ENCODE results near the gene GRM8.

The GRM8 gene

DNA sequence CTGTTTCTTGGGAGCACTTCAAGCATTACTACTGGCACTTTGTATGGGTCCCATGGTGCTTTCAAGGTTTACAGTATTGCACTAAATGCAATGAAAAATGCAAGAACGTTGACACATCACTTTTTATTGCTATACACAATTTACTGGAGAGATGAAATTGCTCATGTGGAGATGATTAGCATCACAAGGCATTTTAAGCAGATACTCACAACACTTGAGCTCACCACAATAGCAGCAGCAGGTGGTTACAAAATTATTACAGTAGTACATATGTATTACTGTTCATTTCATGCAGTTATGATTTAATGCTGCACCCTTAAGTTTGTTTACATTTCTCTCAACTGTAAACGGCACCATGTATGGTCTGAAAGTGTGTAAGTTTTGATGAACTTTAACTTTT lies 537.7 kb downstream of the GRM8 start:
- H3K36me3 ChIP-seq (ENCODE audit: insufficient read depth, low read length) = no peaks in the 10 kb centered on the region
- no peaks in the 10 kb centered on the region for H3K9me3 ChIP-seq (ENCODE audit: low read length)
- H3K4me1 ChIP-seq (ENCODE audit: insufficient read depth, low read length) = no peaks in the 10 kb centered on the region
- no peak overlapping the region for H3K27ac ChIP-seq (ENCODE audit: low read depth, low read length)
- H3K4me3 ChIP-seq (ENCODE audit: low read depth in 1 of 2, low read length in 2 of 2) = no peak overlapping the region
- H3K27me3 ChIP-seq (ENCODE audit: control insufficient read depth in 1 of 2, insufficient read depth in 2 of 2, low read length in 2 of 2) = no peaks in the 10 kb centered on the region
- no peak overlapping the region for H3K9ac ChIP-seq (ENCODE audit: low read length)

DNA sequence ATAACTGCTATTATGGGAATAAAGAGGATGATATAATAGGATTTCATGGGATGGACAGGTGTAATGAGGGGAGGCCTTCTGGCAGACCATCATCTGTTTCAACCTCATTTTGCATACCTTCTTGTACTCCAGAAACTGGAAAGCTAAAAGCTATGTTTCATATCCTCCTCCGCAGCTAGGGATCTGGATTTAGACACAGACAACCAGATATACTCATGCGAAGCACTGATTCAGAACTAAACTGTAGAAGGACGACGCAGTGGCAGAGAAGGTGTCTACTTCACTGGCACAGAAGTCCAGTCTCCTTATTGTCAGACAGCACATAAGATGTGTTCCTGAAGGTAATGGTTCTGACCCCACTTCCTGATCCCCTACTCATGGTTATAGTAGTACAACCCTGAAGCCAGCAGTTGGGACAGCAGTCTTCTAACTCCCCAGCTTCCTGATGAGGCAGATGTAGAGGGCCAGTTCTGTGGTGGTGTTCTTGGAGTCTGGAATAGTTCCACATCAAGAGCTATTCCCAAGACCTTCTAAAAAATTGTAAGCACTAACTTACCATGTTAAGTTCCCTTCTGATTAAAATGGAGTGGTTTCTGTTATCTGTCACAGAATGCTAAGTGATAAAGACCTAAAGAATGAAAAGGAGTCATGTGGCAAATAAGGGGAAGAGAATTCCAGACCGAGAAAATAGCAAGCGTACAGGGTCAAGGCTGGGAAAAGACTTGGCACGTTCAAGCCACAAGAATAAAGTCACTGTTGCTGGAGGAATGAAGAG lies 550.3 kb downstream of the GRM8 start:
- no peak overlapping the region for H3K4me3 ChIP-seq (ENCODE audit: low read depth in 1 of 2, low read length in 2 of 2)
- no peak overlapping the region for H3K9ac ChIP-seq (ENCODE audit: low read length)
- H3K27me3 ChIP-seq (ENCODE audit: control insufficient read depth in 1 of 2, insufficient read depth in 2 of 2, low read length in 2 of 2) = no peaks in the 10 kb centered on the region
- H3K9me3 ChIP-seq (ENCODE audit: low read length) = no peaks in the 10 kb centered on the region
- H3K27ac ChIP-seq (ENCODE audit: low read depth, low read length) = no peak overlapping the region
- no peaks in the 10 kb centered on the region for H3K4me1 ChIP-seq (ENCODE audit: insufficient read depth, low read length)
- no peaks in the 10 kb centered on the region for H3K36me3 ChIP-seq (ENCODE audit: insufficient read depth, low read length)

DNA sequence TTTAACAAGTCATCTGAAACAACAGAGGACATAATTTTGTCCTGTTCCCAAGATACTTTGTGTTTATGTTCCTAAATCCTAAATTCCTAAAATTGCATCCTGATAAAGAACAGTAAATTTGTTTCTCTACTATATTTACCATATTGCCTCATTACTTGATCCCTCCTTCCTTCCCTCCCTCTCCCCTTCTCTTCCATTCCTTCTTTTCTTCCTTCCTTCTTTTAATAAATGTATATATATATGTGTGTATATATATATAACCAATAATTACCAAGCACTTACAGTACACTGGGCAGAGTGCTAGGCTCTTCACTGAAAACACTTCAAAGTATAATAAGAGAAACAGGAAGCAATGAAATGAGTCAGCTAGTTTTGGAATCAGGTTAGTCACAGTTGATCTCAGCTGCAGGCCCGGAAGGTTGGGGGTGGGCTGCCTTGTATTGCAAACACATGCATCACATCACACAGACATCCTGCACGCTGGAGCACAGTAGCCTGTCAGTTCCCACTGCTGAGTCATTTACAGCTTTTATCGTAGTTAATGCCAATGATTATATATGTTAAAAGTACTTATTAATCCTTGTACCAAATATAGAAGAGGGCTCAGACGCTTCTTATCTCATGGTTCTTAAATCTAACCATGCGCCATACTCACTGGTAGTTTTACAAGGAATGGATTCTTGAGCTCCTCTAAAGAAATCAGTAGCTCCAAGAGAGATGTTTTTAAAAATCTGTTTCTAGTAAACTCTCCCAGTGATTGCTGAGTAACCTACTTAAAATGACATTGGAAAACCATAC lies 551.7 kb downstream of the GRM8 start:
- Histone ChIP-seq H3K27me3 (ENCODE audit: control insufficient read depth in 1 of 2, insufficient read depth in 2 of 2, low read length in 2 of 2) (no peaks in the 10 kb centered on the region), H3K4me3 (ENCODE audit: low read depth in 1 of 2, low read length in 2 of 2) (no peak overlapping the region), H3K4me1 (ENCODE audit: insufficient read depth, low read length) (no peaks in the 10 kb centered on the region), H3K9ac (ENCODE audit: low read length) (no peak overlapping the region), H3K27ac (ENCODE audit: low read depth, low read length) (no peak overlapping the region), H3K36me3 (ENCODE audit: insufficient read depth, low read length) (no peaks in the 10 kb centered on the region), H3K9me3 (ENCODE audit: low read length) (no peaks in the 10 kb centered on the region)

DNA sequence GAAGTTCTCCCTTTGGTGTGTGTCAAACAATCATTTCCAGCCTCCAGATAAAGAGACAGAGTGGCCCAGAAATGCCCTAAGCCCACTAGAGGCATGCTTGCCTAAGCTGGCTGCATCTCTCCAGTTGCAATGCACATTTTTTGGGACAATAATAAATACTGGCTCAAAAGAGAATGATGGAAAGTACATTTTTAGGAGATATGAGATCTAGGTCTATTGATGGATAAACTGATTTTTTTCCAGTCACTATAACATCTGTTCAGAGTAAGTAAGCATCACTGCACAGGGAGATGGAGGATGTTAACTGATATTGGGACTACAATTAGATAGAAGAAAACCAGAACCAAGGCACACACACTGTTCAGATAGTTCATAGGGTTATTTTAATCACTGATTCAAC lies 553.0 kb downstream of the GRM8 start:
- Histone ChIP-seq H3K9ac (ENCODE audit: low read length) (no peak overlapping the region), H3K36me3 (ENCODE audit: insufficient read depth, low read length) (no peaks in the 10 kb centered on the region), H3K27me3 (ENCODE audit: control insufficient read depth in 1 of 2, insufficient read depth in 2 of 2, low read length in 2 of 2) (no peaks in the 10 kb centered on the region), H3K27ac (ENCODE audit: low read depth, low read length) (no peak overlapping the region), H3K9me3 (ENCODE audit: low read length) (no peaks in the 10 kb centered on the region), H3K4me1 (ENCODE audit: insufficient read depth, low read length) (no peaks in the 10 kb centered on the region), H3K4me3 (ENCODE audit: low read depth in 1 of 2, low read length in 2 of 2) (no peak overlapping the region)

DNA sequence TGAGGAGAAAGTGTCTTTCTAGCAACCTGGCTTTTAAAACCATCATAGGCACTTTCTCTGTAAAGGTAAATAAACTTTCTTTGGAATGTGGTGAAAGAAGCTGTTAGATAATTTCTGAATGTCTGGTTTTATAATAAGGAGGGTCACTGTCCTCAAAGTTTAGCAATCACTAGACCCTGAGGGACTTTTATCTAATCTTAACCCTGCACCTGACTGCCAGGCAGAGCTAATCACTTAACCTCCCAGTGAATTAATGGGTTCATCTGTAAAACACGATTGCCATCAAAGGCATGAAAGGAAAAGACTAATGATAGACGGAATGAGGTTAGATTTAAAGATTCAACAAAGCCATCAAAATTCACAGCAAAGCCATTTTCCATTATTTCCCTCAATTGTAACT lies 553.8 kb downstream of the GRM8 start:
- no peak overlapping the region for H3K27ac ChIP-seq (ENCODE audit: low read depth, low read length)
- no peaks in the 10 kb centered on the region for H3K9me3 ChIP-seq (ENCODE audit: low read length)
- no peak overlapping the region for H3K4me3 ChIP-seq (ENCODE audit: low read depth in 1 of 2, low read length in 2 of 2)
- no peaks in the 10 kb centered on the region for H3K27me3 ChIP-seq (ENCODE audit: control insufficient read depth in 1 of 2, insufficient read depth in 2 of 2, low read length in 2 of 2)
- H3K36me3 ChIP-seq (ENCODE audit: insufficient read depth, low read length) = no peaks in the 10 kb centered on the region
- H3K9ac ChIP-seq (ENCODE audit: low read length) = no peak overlapping the region
- no peaks in the 10 kb centered on the region for H3K4me1 ChIP-seq (ENCODE audit: insufficient read depth, low read length)

DNA sequence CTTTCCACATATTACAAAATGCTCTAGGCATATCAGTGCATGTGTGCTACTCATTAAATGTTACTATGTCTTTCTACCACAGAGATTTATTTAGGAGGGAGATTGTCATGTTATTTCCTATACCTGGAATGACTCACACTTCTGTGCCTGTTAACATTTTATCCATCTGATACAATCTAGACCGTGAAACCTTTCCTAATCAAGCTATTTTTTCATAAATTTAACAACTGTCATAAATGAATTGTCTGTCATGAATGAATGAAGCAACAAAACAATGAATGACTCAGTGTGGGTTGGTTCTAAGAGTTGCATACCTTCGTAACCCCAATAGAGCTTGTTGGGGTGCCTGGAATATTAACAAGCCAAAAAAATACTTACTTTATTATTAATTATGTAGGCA lies 554.3 kb downstream of the GRM8 start:
- H3K27me3 ChIP-seq (ENCODE audit: control insufficient read depth in 1 of 2, insufficient read depth in 2 of 2, low read length in 2 of 2) = no peaks in the 10 kb centered on the region
- no peaks in the 10 kb centered on the region for H3K9me3 ChIP-seq (ENCODE audit: low read length)
- H3K27ac ChIP-seq (ENCODE audit: low read depth, low read length) = no peak overlapping the region
- H3K4me1 ChIP-seq (ENCODE audit: insufficient read depth, low read length) = no peaks in the 10 kb centered on the region
- no peak overlapping the region for H3K4me3 ChIP-seq (ENCODE audit: low read depth in 1 of 2, low read length in 2 of 2)
- no peaks in the 10 kb centered on the region for H3K36me3 ChIP-seq (ENCODE audit: insufficient read depth, low read length)
- H3K9ac ChIP-seq (ENCODE audit: low read length) = no peak overlapping the region

DNA sequence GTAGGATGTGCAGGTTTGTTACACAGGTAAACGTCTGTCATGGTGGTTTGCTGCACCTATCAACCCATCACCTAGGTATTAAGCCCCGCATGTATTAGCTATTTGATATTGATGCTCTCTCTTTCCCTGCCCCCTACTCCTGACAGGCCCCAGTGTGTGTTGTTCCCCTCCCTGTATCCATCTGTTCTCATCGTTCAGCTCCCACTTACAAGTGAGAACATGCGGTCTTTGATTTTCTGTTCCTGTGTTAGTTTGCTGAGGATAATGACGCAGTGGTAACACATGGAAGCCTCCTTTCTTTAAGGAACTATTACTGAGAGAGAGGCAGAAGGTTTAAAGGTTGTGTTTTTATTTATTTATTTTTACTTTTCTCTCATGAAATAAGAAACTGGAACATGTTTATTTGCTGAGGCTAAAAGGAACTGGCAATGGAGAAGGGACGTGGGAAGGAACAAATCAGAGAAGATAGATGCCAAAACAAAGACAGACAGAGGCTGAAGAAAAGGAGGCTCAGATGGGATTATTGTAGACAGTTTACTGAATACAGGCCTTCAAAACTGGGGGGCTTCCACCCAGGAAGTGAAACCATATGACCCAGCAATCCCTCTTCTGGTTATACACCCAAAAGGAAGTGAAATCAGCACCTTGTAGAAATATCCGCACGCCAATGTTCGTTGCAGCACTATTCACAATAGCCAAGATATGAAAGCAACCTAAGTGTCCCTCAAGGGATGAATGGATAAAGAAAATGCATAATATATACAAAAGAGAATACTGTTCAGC lies 556.3 kb downstream of the GRM8 start:
- H3K36me3 ChIP-seq (ENCODE audit: insufficient read depth, low read length) = no peaks in the 10 kb centered on the region
- H3K4me1 ChIP-seq (ENCODE audit: insufficient read depth, low read length) = no peaks in the 10 kb centered on the region
- no peaks in the 10 kb centered on the region for H3K9me3 ChIP-seq (ENCODE audit: low read length)

DNA sequence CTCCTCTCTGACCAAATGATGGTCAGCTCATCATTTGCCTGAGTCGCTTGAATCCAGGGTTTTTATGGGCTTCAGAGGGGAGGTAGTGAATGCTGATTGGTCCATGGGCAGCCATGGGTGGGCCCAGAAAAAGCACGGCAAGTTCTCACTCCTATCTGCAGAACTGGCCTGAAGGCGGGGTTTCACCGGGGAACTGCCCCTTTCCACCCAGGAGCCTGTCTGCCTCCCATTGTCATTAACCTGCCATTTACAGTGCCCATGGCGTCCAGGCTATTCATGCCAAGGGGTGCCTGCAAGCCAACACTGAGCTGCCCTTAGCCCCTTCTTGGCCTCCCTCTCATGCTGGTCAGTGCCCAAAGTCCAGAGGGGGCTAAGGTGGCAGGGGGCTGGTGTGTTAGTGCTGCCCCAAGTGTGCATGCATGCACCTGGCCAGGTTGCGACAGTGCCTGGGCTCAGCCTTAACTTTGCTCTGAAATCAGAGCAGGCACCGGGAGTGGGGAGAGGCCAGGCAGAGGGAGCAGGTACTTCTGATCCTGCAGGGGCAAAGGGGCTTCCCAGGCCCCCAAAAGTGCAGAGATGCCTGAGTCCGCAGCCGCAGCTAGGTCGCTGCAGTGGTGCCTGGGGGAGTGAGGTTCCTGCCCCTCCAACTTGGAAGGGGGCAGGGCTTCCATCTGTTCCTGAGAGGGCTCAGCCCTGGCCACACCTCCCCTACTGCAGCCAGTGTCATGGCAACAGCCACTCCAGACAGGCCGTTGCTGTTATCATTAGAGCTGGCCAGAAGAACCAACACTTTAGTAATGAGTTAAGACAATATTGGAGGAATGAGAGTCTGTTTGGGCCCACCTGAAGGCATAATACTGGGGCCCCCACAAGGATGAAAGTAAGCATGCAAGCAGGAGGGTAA lies 561.6 kb downstream of the GRM8 start:
- no peaks in the 10 kb centered on the region for H3K4me1 ChIP-seq (ENCODE audit: insufficient read depth, low read length)
- no peak overlapping the region for H3K27ac ChIP-seq (ENCODE audit: low read depth, low read length)
- no peak overlapping the region for H3K4me3 ChIP-seq (ENCODE audit: low read depth in 1 of 2, low read length in 2 of 2)
- H3K36me3 ChIP-seq (ENCODE audit: insufficient read depth, low read length) = no peaks in the 10 kb centered on the region
- no peak overlapping the region for H3K9ac ChIP-seq (ENCODE audit: low read length)
- no peaks in the 10 kb centered on the region for H3K9me3 ChIP-seq (ENCODE audit: low read length)
- H3K27me3 ChIP-seq (ENCODE audit: control insufficient read depth in 1 of 2, insufficient read depth in 2 of 2, low read length in 2 of 2) = no peaks in the 10 kb centered on the region

More for the DNA sequence above, 556.3 kb downstream of the GRM8 start:
- Histone ChIP-seq H3K9ac (ENCODE audit: low read length) (no peak overlapping the region), H3K27ac (ENCODE audit: low read depth, low read length) (no peak overlapping the region), H3K27me3 (ENCODE audit: control insufficient read depth in 1 of 2, insufficient read depth in 2 of 2, low read length in 2 of 2) (no peaks in the 10 kb centered on the region), H3K4me3 (ENCODE audit: low read depth in 1 of 2, low read length in 2 of 2) (no peak overlapping the region)

DNA sequence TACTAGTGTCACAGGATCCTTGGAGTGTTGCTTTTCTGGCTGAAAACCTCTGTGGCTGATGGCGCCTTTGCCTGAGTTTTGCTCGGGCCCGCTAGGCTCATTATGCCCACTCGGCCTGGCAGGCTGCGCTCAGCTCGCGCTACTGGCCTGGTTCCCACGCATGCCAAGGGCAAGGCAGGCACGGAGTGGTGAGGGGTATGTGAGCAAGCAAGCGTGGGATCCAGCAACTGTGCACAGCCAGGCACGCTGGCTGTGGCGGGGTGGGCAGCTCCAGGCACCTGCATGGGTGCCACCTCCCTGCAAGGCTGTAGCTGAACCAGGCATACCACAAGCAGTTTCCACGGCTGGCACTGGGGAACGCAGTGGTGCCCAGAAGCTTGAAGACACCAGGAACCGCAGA lies 562.6 kb downstream of the GRM8 start:
- H3K9ac ChIP-seq (ENCODE audit: low read length) = no peak overlapping the region
- H3K4me1 ChIP-seq (ENCODE audit: insufficient read depth, low read length) = no peaks in the 10 kb centered on the region
- no peaks in the 10 kb centered on the region for H3K27me3 ChIP-seq (ENCODE audit: control insufficient read depth in 1 of 2, insufficient read depth in 2 of 2, low read length in 2 of 2)
- no peak overlapping the region for H3K27ac ChIP-seq (ENCODE audit: low read depth, low read length)
- H3K9me3 ChIP-seq (ENCODE audit: low read length) = no peaks in the 10 kb centered on the region
- no peak overlapping the region for H3K4me3 ChIP-seq (ENCODE audit: low read depth in 1 of 2, low read length in 2 of 2)
- no peaks in the 10 kb centered on the region for H3K36me3 ChIP-seq (ENCODE audit: insufficient read depth, low read length)

DNA sequence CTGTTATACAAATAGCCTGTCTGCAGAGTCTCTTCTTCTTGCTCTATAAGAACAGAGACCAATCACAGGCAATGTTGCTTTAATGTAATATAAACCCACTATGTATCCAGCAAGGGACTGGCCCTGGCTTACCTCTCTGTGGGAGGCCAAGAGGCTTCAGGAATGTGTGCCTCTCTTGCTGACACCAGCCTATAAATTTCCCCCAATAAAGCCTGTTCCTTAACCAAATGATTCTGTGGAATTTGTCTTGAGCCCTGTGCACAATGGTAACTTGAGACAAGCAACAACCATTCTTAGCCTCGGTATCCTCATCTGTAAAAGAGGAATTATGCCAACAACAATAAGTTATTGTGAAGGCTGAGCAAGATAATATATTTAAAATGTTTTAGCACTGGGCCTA lies 563.7 kb downstream of the GRM8 start:
- Histone ChIP-seq H3K36me3 (ENCODE audit: insufficient read depth, low read length) (no peaks in the 10 kb centered on the region), H3K9ac (ENCODE audit: low read length) (no peak overlapping the region), H3K4me3 (ENCODE audit: low read depth in 1 of 2, low read length in 2 of 2) (no peak overlapping the region), H3K27me3 (ENCODE audit: control insufficient read depth in 1 of 2, insufficient read depth in 2 of 2, low read length in 2 of 2) (no peaks in the 10 kb centered on the region), H3K27ac (ENCODE audit: low read depth, low read length) (no peak overlapping the region), H3K9me3 (ENCODE audit: low read length) (no peaks in the 10 kb centered on the region), H3K4me1 (ENCODE audit: insufficient read depth, low read length) (no peaks in the 10 kb centered on the region)

DNA sequence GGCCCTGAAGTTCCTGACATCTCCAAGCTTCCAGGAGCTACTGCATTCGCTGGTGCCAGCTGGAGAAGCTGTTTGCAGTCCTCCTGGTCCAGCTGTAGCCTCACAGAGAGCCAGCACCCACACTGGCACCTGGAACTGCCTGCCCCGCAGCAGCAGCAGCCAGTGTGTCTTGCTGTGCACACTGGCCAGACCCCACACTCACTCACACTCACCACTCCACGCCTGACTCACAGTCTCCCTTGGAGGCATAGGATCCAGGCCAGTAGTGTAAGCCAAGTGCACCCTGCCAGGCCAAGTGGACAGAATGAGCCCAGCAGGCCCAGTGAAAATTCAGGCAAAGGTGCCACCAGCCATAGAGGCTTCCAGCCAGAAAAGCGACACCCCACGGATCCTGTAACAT lies 566.3 kb downstream of the GRM8 start:
- H3K4me3 ChIP-seq (ENCODE audit: low read depth in 1 of 2, low read length in 2 of 2) = no peak overlapping the region
- no peaks in the 10 kb centered on the region for H3K9me3 ChIP-seq (ENCODE audit: low read length)
- no peaks in the 10 kb centered on the region for H3K36me3 ChIP-seq (ENCODE audit: insufficient read depth, low read length)
- H3K27me3 ChIP-seq (ENCODE audit: control insufficient read depth in 1 of 2, insufficient read depth in 2 of 2, low read length in 2 of 2) = no peaks in the 10 kb centered on the region
- no peak overlapping the region for H3K27ac ChIP-seq (ENCODE audit: low read depth, low read length)
- H3K4me1 ChIP-seq (ENCODE audit: insufficient read depth, low read length) = no peaks in the 10 kb centered on the region
- H3K9ac ChIP-seq (ENCODE audit: low read length) = no peak overlapping the region
